ENCODE data around the gene AGER. TPM values are rescaled to one million over a fixed set of nuclear protein-coding genes. Genes with fewer than 3 reads are reported as not detected.
A peak's percentile ranks its signal among the peaks of the same experiment; 100 is the strongest.

The AGER gene
- polyA plus RNA-seq, 1 experiment = 2.4 TPM

- Histone ChIP-seq H3K9me3 (ENCODE audit: control insufficient read depth, insufficient read depth, low read length) (peaks cover 3% of the 10 kb centered on the region; the same call in 1 of the 2 replicates), H3K27ac (ENCODE audit: low read depth, low read length) (peak overlapping the region; percentile 99), H3K4me3 (ENCODE audit: low read depth, low read length) (peak overlapping the region; percentile 97), H3K27me3 (ENCODE audit: control insufficient read depth, insufficient read depth, low read length) (no peaks in the 10 kb centered on the region)
- ChIA-PET POLR2A (interaction anchor here (0.6 to 1.0 kb wide), 2 partner anchors 11 to 1466 kb away, joined by 4 to 7 read pairs; partner anchors contain the start of gene PBX2), CTCF (interaction anchor here (1.6 kb wide), 1 partner anchor 16 kb away, joined by 13 read pairs; no protein-coding TSS in a partner anchor)
- TF ChIP-seq, protein P1, sequence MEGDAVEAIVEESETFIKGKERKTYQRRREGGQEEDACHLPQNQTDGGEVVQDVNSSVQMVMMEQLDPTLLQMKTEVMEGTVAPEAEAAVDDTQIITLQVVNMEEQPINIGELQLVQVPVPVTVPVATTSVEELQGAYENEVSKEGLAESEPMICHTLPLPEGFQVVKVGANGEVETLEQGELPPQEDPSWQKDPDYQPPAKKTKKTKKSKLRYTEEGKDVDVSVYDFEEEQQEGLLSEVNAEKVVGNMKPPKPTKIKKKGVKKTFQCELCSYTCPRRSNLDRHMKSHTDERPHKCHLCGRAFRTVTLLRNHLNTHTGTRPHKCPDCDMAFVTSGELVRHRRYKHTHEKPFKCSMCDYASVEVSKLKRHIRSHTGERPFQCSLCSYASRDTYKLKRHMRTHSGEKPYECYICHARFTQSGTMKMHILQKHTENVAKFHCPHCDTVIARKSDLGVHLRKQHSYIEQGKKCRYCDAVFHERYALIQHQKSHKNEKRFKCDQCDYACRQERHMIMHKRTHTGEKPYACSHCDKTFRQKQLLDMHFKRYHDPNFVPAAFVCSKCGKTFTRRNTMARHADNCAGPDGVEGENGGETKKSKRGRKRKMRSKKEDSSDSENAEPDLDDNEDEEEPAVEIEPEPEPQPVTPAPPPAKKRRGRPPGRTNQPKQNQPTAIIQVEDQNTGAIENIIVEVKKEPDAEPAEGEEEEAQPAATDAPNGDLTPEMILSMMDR (IDR thresholded peaks at IDR 0.05; ENCODE audit: low read depth, low read length) = no peak
- DNase-seq (ENCODE audit: low read depth, low spot score) = no peak
Observed at GRCh38 chr6:32178547-32179440, 5.3 kb downstream of the AGER start.

DNA sequence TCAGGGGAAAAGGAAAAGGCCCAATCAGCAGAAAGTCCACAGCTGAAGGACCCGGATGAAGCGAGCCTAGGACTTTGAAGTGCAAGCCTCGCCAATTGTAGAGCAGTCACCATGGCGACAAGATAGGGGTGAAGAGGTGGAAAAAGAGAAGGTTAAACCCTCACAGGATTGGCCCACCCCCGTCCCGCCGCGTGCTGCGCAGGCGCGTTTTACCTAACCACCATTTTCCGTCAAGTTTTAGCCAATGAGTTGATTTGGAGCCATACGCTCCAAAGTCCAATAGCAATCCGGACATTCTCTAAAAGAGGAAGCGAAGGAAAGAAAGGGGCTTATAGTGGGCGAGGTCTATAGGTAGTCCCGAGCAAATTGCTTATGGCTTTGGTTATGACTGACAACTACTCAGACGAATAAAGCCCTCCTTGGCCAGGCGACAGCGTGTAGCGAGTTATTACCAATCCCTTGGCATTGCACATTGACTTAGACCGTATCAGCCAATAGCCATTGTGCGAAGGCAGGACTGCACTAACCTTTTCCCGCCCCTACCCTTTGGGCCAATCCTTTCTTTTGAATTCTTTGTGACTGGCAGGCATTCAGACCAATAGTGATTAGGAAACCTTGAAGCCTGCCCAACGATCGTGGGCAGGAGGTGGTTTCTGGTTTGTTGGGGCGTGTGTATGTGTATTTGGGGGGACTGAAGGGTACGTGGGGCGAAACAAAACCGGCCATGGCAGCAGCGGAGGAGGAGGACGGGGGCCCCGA lies 6.1 kb downstream of the AGER start, which contains the start of gene RNF5:
Gene RNF5, plus strand, starts transcription at position 618 of the 759 bp plus-strand sequence. Its CDS starts 107 bp downstream, at position 725.
- ChIA-PET POLR2A (interaction anchor here (0.5 to 1.5 kb wide), 8 partner anchors 9 to 1467 kb away, joined by 3 to 11 read pairs (median 4); partner anchors contain the start of genes ATF6B and FKBPL), CTCF (interaction anchor here (0.6 to 1.3 kb wide), 3 partner anchors 13 to 58 kb away, joined by 4 to 7 read pairs (median 4); no protein-coding TSS in a partner anchor)
- TF ChIP-seq, protein P1 (IDR thresholded peaks at IDR 0.05; ENCODE audit: low read depth, low read length) = no peak
- Histone ChIP-seq H3K27ac (ENCODE audit: low read depth, low read length) (peak within 1 kb of the TSS; percentile 99), H3K9me3 (ENCODE audit: control insufficient read depth, insufficient read depth, low read length) (peaks cover 3% of the 10 kb centered on the region; the same call in 1 of the 2 replicates), H3K27me3 (ENCODE audit: control insufficient read depth, insufficient read depth, low read length) (no peaks in the 10 kb centered on the region), H3K4me3 (ENCODE audit: low read depth, low read length) (peak within 1 kb of the TSS; percentile 97)
- peak; percentile 100 for DNase-seq (ENCODE audit: low read depth, low spot score)

- no peak for DNase-seq (ENCODE audit: low read depth, low spot score)
- Histone ChIP-seq H3K9me3 (ENCODE audit: control insufficient read depth, insufficient read depth, low read length) (peaks cover 3% of the 10 kb centered on the region; the same call in 1 of the 2 replicates), H3K27ac (ENCODE audit: low read depth, low read length) (peak overlapping the region; percentile 99), H3K4me3 (ENCODE audit: low read depth, low read length) (peak overlapping the region; percentile 97), H3K27me3 (ENCODE audit: control insufficient read depth, insufficient read depth, low read length) (no peaks in the 10 kb centered on the region)
- POLR2A ChIA-PET = interaction anchor here (0.5 to 1.5 kb wide), 7 partner anchors 10 to 795 kb away, joined by 3 to 11 read pairs (median 4); partner anchors contain the start of genes ATF6B and FKBPL
- TF ChIP-seq, protein P1 (IDR thresholded peaks at IDR 0.05; ENCODE audit: low read depth, low read length) = no peak
- CTCF ChIA-PET = interaction anchor here (0.5 to 1.3 kb wide), 5 partner anchors 14 to 57 kb away, joined by 3 to 7 read pairs (median 4); partner anchors contain the start of gene ATF6B
Observed at GRCh38 chr6:32177183-32177787, 6.8 kb downstream of the AGER start.

DNA sequence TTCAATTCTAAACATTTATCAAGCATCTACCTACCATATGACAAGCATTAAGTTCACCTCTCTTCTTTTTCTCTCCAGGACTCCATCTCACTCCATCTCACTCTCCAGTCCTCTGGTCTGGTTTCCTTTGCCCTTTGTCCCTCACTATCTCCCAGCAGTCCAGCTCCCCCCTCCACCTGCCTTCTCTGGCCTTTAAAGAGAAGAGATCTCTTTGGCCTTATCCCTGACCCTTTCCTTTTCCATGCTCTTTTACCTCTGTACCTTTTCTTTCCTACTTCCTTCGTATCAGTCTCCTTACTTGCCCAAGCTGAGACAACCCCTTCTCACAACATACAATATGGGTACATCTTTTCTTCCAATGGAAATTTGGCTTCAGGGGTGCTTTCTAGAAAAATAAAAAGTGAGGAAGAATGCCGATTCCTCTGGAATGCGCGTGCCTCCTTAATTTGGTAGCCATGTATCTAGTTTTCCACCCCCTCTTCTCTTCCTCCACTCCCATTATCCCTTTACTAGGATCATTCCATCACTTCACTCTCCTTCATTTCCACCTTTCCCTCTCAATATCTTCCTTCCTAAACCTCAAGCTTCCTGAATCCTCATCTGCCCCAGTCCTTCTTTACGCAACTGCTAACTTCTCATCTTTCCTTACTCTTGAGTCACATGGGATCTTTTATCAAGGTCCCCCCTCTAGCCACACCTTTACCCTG lies 7.4 kb downstream of the AGER start:
- H3K9me3 ChIP-seq (ENCODE audit: control insufficient read depth, insufficient read depth, low read length) = peaks cover 3% of the 10 kb centered on the region; the same call in 1 of the 2 replicates
- H3K27me3 ChIP-seq (ENCODE audit: control insufficient read depth, insufficient read depth, low read length) = no peaks in the 10 kb centered on the region
- peak overlapping the region; percentile 99 for H3K27ac ChIP-seq (ENCODE audit: low read depth, low read length)
- TF ChIP-seq, protein P1 (IDR thresholded peaks at IDR 0.05; ENCODE audit: low read depth, low read length) = no peak
- H3K4me3 ChIP-seq (ENCODE audit: low read depth, low read length) = peak overlapping the region; percentile 97
- ChIA-PET CTCF (interaction anchor here (0.5 to 1.4 kb wide), 5 partner anchors 19 to 58 kb away, joined by 3 to 7 read pairs (median 6); partner anchors contain the start of gene ATF6B), POLR2A (interaction anchor here (0.6 to 1.5 kb wide), 9 partner anchors 11 to 795 kb away, joined by 3 to 11 read pairs (median 4); partner anchors contain the start of genes ATF6B and FKBPL)
- no peak for DNase-seq (ENCODE audit: low read depth, low spot score)
